Measurements from ENCODE around the gene ESPL1. TPM values are rescaled to one million over a fixed set of nuclear protein-coding genes. Genes with fewer than 3 reads are reported as not detected.

The ESPL1 gene
- total RNA-seq, 1 donor from 2014 or later = 2.2 TPM

GRCh38 chr12:53338916-53339315, 70.8 kb downstream of the ESPL1 start:
- no peak for DNase-seq (ENCODE audit: low read depth)
- no peak overlapping the region for H3K4me3 ChIP-seq (ENCODE audit: low read depth, low read length)
- H3K27me3 ChIP-seq (ENCODE audit: control insufficient read depth, insufficient read depth, low read length) = peaks cover 33% of the 10 kb centered on the region
- TF ChIP-seq, protein P1, sequence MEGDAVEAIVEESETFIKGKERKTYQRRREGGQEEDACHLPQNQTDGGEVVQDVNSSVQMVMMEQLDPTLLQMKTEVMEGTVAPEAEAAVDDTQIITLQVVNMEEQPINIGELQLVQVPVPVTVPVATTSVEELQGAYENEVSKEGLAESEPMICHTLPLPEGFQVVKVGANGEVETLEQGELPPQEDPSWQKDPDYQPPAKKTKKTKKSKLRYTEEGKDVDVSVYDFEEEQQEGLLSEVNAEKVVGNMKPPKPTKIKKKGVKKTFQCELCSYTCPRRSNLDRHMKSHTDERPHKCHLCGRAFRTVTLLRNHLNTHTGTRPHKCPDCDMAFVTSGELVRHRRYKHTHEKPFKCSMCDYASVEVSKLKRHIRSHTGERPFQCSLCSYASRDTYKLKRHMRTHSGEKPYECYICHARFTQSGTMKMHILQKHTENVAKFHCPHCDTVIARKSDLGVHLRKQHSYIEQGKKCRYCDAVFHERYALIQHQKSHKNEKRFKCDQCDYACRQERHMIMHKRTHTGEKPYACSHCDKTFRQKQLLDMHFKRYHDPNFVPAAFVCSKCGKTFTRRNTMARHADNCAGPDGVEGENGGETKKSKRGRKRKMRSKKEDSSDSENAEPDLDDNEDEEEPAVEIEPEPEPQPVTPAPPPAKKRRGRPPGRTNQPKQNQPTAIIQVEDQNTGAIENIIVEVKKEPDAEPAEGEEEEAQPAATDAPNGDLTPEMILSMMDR (IDR thresholded peaks at IDR 0.05; ENCODE audit: insufficient read depth, low read length, poor library complexity, severe bottlenecking) = no peak
- no peaks in the 10 kb centered on the region for H3K36me3 ChIP-seq (ENCODE audit: control insufficient read depth, insufficient read depth, low read length)

DNA sequence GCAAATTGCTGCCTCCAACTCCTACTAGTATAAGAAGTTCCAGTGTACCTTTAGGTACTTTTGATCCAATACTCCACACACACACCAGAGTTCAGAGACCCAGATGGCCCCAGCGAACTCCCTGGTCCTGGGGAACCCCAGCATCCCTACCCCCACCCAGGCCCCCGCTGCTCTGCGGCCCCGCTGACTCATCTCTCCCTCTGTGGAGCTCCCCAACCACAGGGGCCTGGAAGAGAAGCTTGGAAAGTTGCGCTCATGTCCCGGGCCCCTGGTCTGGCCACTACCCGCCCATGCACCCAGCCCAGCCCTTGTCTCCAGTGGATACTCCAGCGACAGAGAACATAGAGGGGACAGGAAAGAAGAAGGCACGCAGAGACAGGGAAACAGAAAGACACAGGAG, 72.3 kb downstream of the ESPL1 start:
- no peak for DNase-seq (ENCODE audit: low read depth)
- H3K27me3 ChIP-seq (ENCODE audit: control insufficient read depth, insufficient read depth, low read length) = peaks cover 32% of the 10 kb centered on the region
- H3K4me3 ChIP-seq (ENCODE audit: low read depth, low read length) = no peak overlapping the region
- no peaks in the 10 kb centered on the region for H3K36me3 ChIP-seq (ENCODE audit: control insufficient read depth, insufficient read depth, low read length)
- TF ChIP-seq, protein P1 (IDR thresholded peaks at IDR 0.05; ENCODE audit: insufficient read depth, low read length, poor library complexity, severe bottlenecking) = no peak

Other genes starting within 250 kb of the ESPL1 start
- 3.8 and 10.1 TPM in 2 replicates for gene TNS2, start 218.2 kb upstream of the ESPL1 start, total RNA-seq
- gene SPRYD3, start 188.9 kb upstream of the ESPL1 start, total RNA-seq = 32.0 and 32.3 TPM in 2 replicates
- 21.4 and 33.7 TPM in 2 replicates for gene IGFBP6, start 170.6 kb upstream of the ESPL1 start, total RNA-seq
- 0.07 TPM in 1 of 2 replicates, not detected in the other for gene SOAT2, start 164.8 kb upstream of the ESPL1 start, total RNA-seq
- 9.1 and 9.9 TPM in 2 replicates for gene ZNF740, start 87.6 kb upstream of the ESPL1 start, total RNA-seq
- 5.3 and 9.1 TPM in 2 replicates for gene CSAD, start 87.4 kb upstream of the ESPL1 start, total RNA-seq
- gene ITGB7, start 61.0 kb upstream of the ESPL1 start, total RNA-seq = 0.75 and 1.6 TPM in 2 replicates
- gene RARG, start 36.1 kb upstream of the ESPL1 start, total RNA-seq = 6.1 and 6.9 TPM in 2 replicates
- gene PFDN5, start 27.2 kb downstream of the ESPL1 start, total RNA-seq = 291 and 301 TPM in 2 replicates
- gene MYG1, start 31.4 kb downstream of the ESPL1 start, total RNA-seq = 73.1 and 75.3 TPM in 2 replicates
- 56.3 and 62.3 TPM in 2 replicates for gene AAAS, start 53.3 kb downstream of the ESPL1 start, total RNA-seq
- not detected in 2 replicates for gene SP7, start 68.1 kb downstream of the ESPL1 start, total RNA-seq
- 57.3 and 63.9 TPM in 2 replicates for gene SP1, start 111.9 kb downstream of the ESPL1 start, total RNA-seq
- not detected in 2 replicates for gene AMHR2, start 155.6 kb downstream of the ESPL1 start, total RNA-seq
- gene PRR13, start 173.4 kb downstream of the ESPL1 start, total RNA-seq = 82.7 and 91.4 TPM in 2 replicates
- gene PCBP2, start 183.8 kb downstream of the ESPL1 start, total RNA-seq = 350 and 379 TPM in 2 replicates
- 12.3 and 18.6 TPM in 2 replicates for gene MAP3K12, start 231.2 kb downstream of the ESPL1 start, total RNA-seq
- 59.4 and 62.0 TPM in 2 replicates for gene TARBP2, start 233.0 kb downstream of the ESPL1 start, total RNA-seq
- 3.0 TPM in 1 of 2 replicates, not detected in the other for gene NPFF, start 239.2 kb downstream of the ESPL1 start, total RNA-seq

Data from kidney epithelial cell (primary cell).